B cell (primary cell): ENCODE data around the gene MNT. TPM values are rescaled to one million over a fixed set of nuclear protein-coding genes. Genes with fewer than 3 reads are reported as not detected.

Source experiments
- ATAC-seq: fragments of 200-7000 bp; cut with Tn5 transposase; one replicate; pipeline ENCODE4 v1.10.0; 2021; ENCODE audit warnings: low read depth, mild to moderate bottlenecking, moderate number of reproducible peaks, moderate library complexity
- CTCF ChIA-PET: fragments of 350-600 bp; sonication (Branson Sonifier 250); formaldehyde crosslinking; loops from one replicate; lab custom pipeline; 2021; ENCODE audit warnings: antibody characterized with exemption, inconsistent platforms; lab: Charles Lee
- POLR2A ChIA-PET: fragments of 350-600 bp; sonication (Branson Sonifier 250); formaldehyde crosslinking; loops from one replicate; lab custom pipeline; 2021; ENCODE audit warnings: antibody characterized with exemption; lab: Charles Lee
- DNase-seq: peaks from one replicate; pipeline ENCODE4 v3.0.0; 2013
- H2AFZ ChIP-seq: 2 replicates; pipeline ENCODE4 v1.6.1; 2012; ENCODE audit warnings: mild to moderate bottlenecking, low read depth, low read length; ENCODE audit not compliant: insufficient read depth, poor library complexity, severe bottlenecking
- H3K27ac ChIP-seq, 2 donors: 1 replicate in 1 of 2; 2 replicates in 1 of 2; pipeline ENCODE4 v1.5.1; 2012 to 2013; ENCODE audit warnings: low read length in 2 of 2, mild to moderate bottlenecking in 2 of 2, moderate library complexity in 1 of 2
- H3K27me3 ChIP-seq, 4 experiments: fragments of 200-600 bp in 1 of 4; sonication (generic) in 1 of 4; replicated peaks in 1 of 4; 1 replicate in 2 of 4; 2 replicates in 2 of 4; pipeline versions ENCODE4 v1.6.1 to v1.7.0; 2013 to 2016; ENCODE audit warnings: low read length in 3 of 4, mild to moderate bottlenecking in 2 of 4, mixed read lengths in 1 of 4, moderate library complexity in 1 of 4; ENCODE audit not compliant: insufficient read depth in 4 of 4, control insufficient read depth in 3 of 4; ENCODE audit errors: control extremely low read depth in 1 of 4
- H3K36me3 ChIP-seq, 2 experiments: replicated peaks in 1 of 2; 1 replicate in 1 of 2; 2 replicates in 1 of 2; pipeline versions ENCODE4 v1.6.1 to v1.7.1; 2013; ENCODE audit warnings: low read length in 1 of 2; ENCODE audit not compliant: insufficient read depth in 2 of 2, control insufficient read depth in 1 of 2; ENCODE audit errors: control extremely low read depth in 1 of 2, extremely low read depth in 1 of 2
- H3K4me1 ChIP-seq, 2 donors: fragments of 200-600 bp in 1 of 2; sonication (generic) in 1 of 2; 1 replicate in 1 of 2; 2 replicates in 1 of 2; pipeline versions ENCODE4 v1.5.1 to v1.6.1; 2013 to 2017; ENCODE audit warnings: low read length in 2 of 2; ENCODE audit not compliant: control insufficient read depth in 2 of 2, insufficient read depth in 2 of 2
- H3K4me2 ChIP-seq: replicated peaks from 2 replicates; pipeline ENCODE3; 2012; ENCODE audit warnings: mild to moderate bottlenecking, low read depth, low read length; ENCODE audit not compliant: poor library complexity, severe bottlenecking
- H3K4me3 ChIP-seq, 5 experiments: fragments of 200-600 bp in 1 of 5; sonication (generic) in 1 of 5; 1 replicate in 3 of 5; 2 replicates in 2 of 5; pipeline versions ENCODE4 v1.5.1 to v1.7.0; 2011 to 2016; ENCODE audit warnings: low read length in 4 of 5, mild to moderate bottlenecking in 4 of 5, low read depth in 2 of 5, control low read depth in 1 of 5, moderate library complexity in 1 of 5; ENCODE audit not compliant: insufficient read depth in 1 of 5; ENCODE audit errors: control extremely low read depth in 1 of 5, extremely low read depth in 1 of 5
- H3K79me2 ChIP-seq: fragments of 200-600 bp; sonication (generic); one replicate; pipeline ENCODE4 v1.6.0; 2016; ENCODE audit warnings: low read length; ENCODE audit not compliant: control insufficient read depth, insufficient read depth
- H3K9ac ChIP-seq: fragments of 200-600 bp; sonication (generic); 2 replicates; pipeline ENCODE4 v1.6.1; 2017; ENCODE audit warnings: mild to moderate bottlenecking, low read length, moderate library complexity
- H3K9me3 ChIP-seq, 3 donors: one replicate each; pipeline versions ENCODE4 v1.6.1 to v1.7.1; 2013; ENCODE audit warnings: low read length in 2 of 3; ENCODE audit not compliant: control insufficient read depth in 2 of 3, insufficient read depth in 1 of 3; ENCODE audit errors: control extremely low read depth in 1 of 3
- H4K20me1 ChIP-seq: 2 replicates; pipeline ENCODE4 v1.6.0; 2012; ENCODE audit warnings: mild to moderate bottlenecking, low read length; ENCODE audit not compliant: insufficient read depth, control insufficient read depth, poor library complexity, severe bottlenecking
- H3K27ac Mint-ChIP-seq: one replicate; pipeline ENCODE4 v1.8.0; 2021; ENCODE audit warnings: mixed read lengths
- H3K27me3 Mint-ChIP-seq: one replicate; pipeline ENCODE4 v1.8.0; 2021; ENCODE audit warnings: mixed read lengths
- H3K4me1 Mint-ChIP-seq: one replicate; pipeline ENCODE4 v1.8.0; 2021; ENCODE audit warnings: mixed read lengths
- H3K4me3 Mint-ChIP-seq: one replicate; pipeline ENCODE4 v1.8.0; 2021; ENCODE audit warnings: mixed read lengths
- H3K9me3 Mint-ChIP-seq: one replicate; pipeline ENCODE4 v1.8.0; 2022; ENCODE audit warnings: mixed read lengths; ENCODE audit not compliant: insufficient read depth
- CTCF ChIP-seq: fragments of 200-600 bp; IDR thresholded peaks from one replicate; pipeline ENCODE4 v1.8.0; 2022; ENCODE audit warnings: antibody characterized with exemption, mild to moderate bottlenecking
- EZH2 ChIP-seq: IDR thresholded peaks from 2 replicates; pipeline ENCODE4 v1.6.1; 2012; ENCODE audit warnings: borderline replicate concordance, low read depth, mild to moderate bottlenecking, moderate library complexity, low read length; ENCODE audit not compliant: insufficient read depth, poor library complexity, severe bottlenecking
- WGBS: methylation state at CpG from one replicate; pipeline ENCODE4 v1.1.5; 2013; ENCODE audit warnings: missing lambda C conversion rate; ENCODE audit not compliant: insufficient coverage; 5-methylcytosine and 5-hydroxymethylcytosine counted together
- intact Hi-C: fragments of 100-400 bp; cut with micrococcal nuclease; formaldehyde crosslinking; loops from one replicate; pipeline ENCODE4 v1.10.0; 2022
- polyA plus RNA-seq: library from polyadenylated mRNA; depleted of rRNA; stranded (reverse); fragments of >200 nt; gene quantifications from 2 replicates; pipeline ENCODE4 v1.2.3, GENCODE V29; 2012
- total RNA-seq, 2 donors: library from RNA; stranded (reverse); fragments of 120-200 nt in 1 of 2; gene quantifications; 1 replicate in 1 of 2; 2 replicates in 1 of 2; pipeline versions ENCODE4 v1.2.3 to v1.2.4, GENCODE V29; 2013 to 2022

MNT gene
- total and polyA plus RNA-seq, 2 donors (not counting 1 experiment from before 2014, with no cell fraction given) = 20.0 to 68.5 TPM

GRCh38 chr17:2354311-2354710 lies 46.5 kb downstream of the MNT start:
- no CpG with 5 or more reads among the region's 8 CpGs for WGBS
- TF ChIP-seq EZH2 = no peak
- TF ChIP-seq CTCF = no peak
- Histone ChIP-seq H3K4me2 (no peak overlapping the region), H3K4me3 (no peak overlapping the region), H4K20me1 (peaks cover 6% of the 10 kb centered on the region), H3K27me3 (no peaks in the 10 kb centered on the region), H3K4me1 (no peaks in the 10 kb centered on the region), H3K9me3 (no peaks in the 10 kb centered on the region), H3K27ac (no peak overlapping the region), H2AFZ (no peak overlapping the region), H3K36me3 (no peaks in the 10 kb centered on the region), H3K79me2 (peaks cover 7% of the 10 kb centered on the region), H3K9ac (no peak overlapping the region)
- POLR2A ChIA-PET = no interaction called here
- intact Hi-C loops = loop anchor here (5.0 kb wide), 2 partner anchors 52 to 472 kb away; partner anchors contain the start of genes SMG6 and SRR
- DNase-seq (no peak), ATAC-seq (no peak)
- no peak overlapping the region for H3K4me3 Mint-ChIP-seq
- no peaks in the 10 kb centered on the region for H3K9me3 Mint-ChIP-seq
- H3K4me1 Mint-ChIP-seq = peaks cover 4% of the 10 kb centered on the region
- no peaks in the 10 kb centered on the region for H3K27me3 Mint-ChIP-seq
- CTCF ChIA-PET = interaction anchor here (0.7 to 2.4 kb wide), 9 partner anchors 25 to 1950 kb away, joined by 3 to 8 read pairs (median 4); partner anchors contain the start of genes SMG6 and SRR
- H3K27ac Mint-ChIP-seq = no peak overlapping the region

- H3K4me2 ChIP-seq = no peak overlapping the region
- H3K36me3 ChIP-seq = no peaks in the 10 kb centered on the region
- ATAC-seq = no peak
- H3K4me3 Mint-ChIP-seq = no peak overlapping the region
- H2AFZ ChIP-seq = no peak overlapping the region
- 100% methylated on average over 5 of the region's 6 CpGs for whole genome bisulfite sequencing
- intact Hi-C loops = loop anchor here (5.0 kb wide), 2 partner anchors 49 to 469 kb away; partner anchors contain the start of genes SMG6 and SRR
- CTCF ChIA-PET = interaction anchor here (0.7 to 2.6 kb wide), 5 partner anchors 12 to 394 kb away, joined by 3 to 8 read pairs (median 3); no protein-coding TSS in a partner anchor
- H3K4me1 Mint-ChIP-seq = peaks cover 4% of the 10 kb centered on the region
- no peak overlapping the region for H3K4me3 ChIP-seq
- no peak for TF ChIP-seq CTCF
- no peak overlapping the region for H3K9ac ChIP-seq
- no peak overlapping the region for H3K27ac ChIP-seq
- POLR2A ChIA-PET = interaction anchor here (1.4 kb wide), 1 partner anchor 15 kb away, joined by 3 read pairs; the partner anchor contains the start of gene TSR1
- H3K4me1 ChIP-seq = no peaks in the 10 kb centered on the region
- H3K27ac Mint-ChIP-seq = no peak overlapping the region
- H3K27me3 ChIP-seq = no peaks in the 10 kb centered on the region
- H3K9me3 Mint-ChIP-seq = no peaks in the 10 kb centered on the region
- no peaks in the 10 kb centered on the region for H3K9me3 ChIP-seq
- H4K20me1 ChIP-seq = no peaks in the 10 kb centered on the region
- DNase-seq = no peak
- H3K27me3 Mint-ChIP-seq = no peaks in the 10 kb centered on the region
- H3K79me2 ChIP-seq = peaks cover 7% of the 10 kb centered on the region
These were observed 49.6 kb downstream of the MNT start for GRCh38 chr17:2351269-2351668.
